ENCODE results near the gene TBC1D7. TPM values are rescaled to one million over a fixed set of nuclear protein-coding genes. Genes with fewer than 3 reads are reported as not detected.

Gene TBC1D7
- total RNA-seq, 1 donor from 2014 or later = 27.9 TPM

- no peak overlapping the region for H3K4me3 Mint-ChIP-seq (ENCODE audit: unreplicated experiment)
- Histone ChIP-seq H3K9ac (ENCODE audit: low read length) (no peak overlapping the region), H3K4me1 (ENCODE audit: insufficient read depth, low read length) (peaks cover under 1% of the 10 kb centered on the region), H2AFZ (ENCODE audit: low read depth, low read length) (no peak overlapping the region), H4K20me1 (ENCODE audit: insufficient read depth, low read length) (no peaks in the 10 kb centered on the region), H3K27me3 (ENCODE audit: insufficient read depth, low read length) (no peaks in the 10 kb centered on the region), H3K36me3 (ENCODE audit: insufficient read depth, low read length) (no peaks in the 10 kb centered on the region), H3K9me3 (ENCODE audit: insufficient read depth, low read depth, low read length) (no peaks in the 10 kb centered on the region), H3K4me2 (ENCODE audit: low read length) (no peak overlapping the region), H3K27ac (ENCODE audit: low read depth, low read length) (no peak overlapping the region), H3K4me3 (ENCODE audit: insufficient read depth, low read depth, low read length) (no peak overlapping the region), H3K79me2 (ENCODE audit: insufficient read depth, low read length) (no peaks in the 10 kb centered on the region)
- H3K27ac Mint-ChIP-seq (ENCODE audit: unreplicated experiment) = peak overlapping the region; percentile 98
- FAIRE-seq (no peak), DNase-seq (ENCODE audit: low read depth) (no peak)
- TF ChIP-seq EZH2 (IDR thresholded peaks at IDR 0.05; ENCODE audit: insufficient read depth, low read length) = no peak
- TF ChIP-seq CTCF (IDR thresholded peaks at IDR 0.05; ENCODE audit: insufficient read depth, low read depth, low read length) = no peak
- H3K36me3 Mint-ChIP-seq (ENCODE audit: low read depth, unreplicated experiment) = peaks cover 4% of the 10 kb centered on the region
- H3K27me3 Mint-ChIP-seq (ENCODE audit: low read depth, unreplicated experiment) = no peaks in the 10 kb centered on the region
- H3K9me3 Mint-ChIP-seq (ENCODE audit: unreplicated experiment) = no peaks in the 10 kb centered on the region
- peaks cover 38% of the 10 kb centered on the region for H3K4me1 Mint-ChIP-seq (ENCODE audit: low read depth, unreplicated experiment)
Measured at GRCh38 chr6:13273931-13274706, 54.2 kb downstream of the TBC1D7 start.

- Histone ChIP-seq H3K27me3 (ENCODE audit: insufficient read depth, low read length) (no peaks in the 10 kb centered on the region), H3K36me3 (ENCODE audit: insufficient read depth, low read length) (no peaks in the 10 kb centered on the region), H3K79me2 (ENCODE audit: insufficient read depth, low read length) (no peaks in the 10 kb centered on the region), H3K4me2 (ENCODE audit: low read length) (no peak overlapping the region), H3K9ac (ENCODE audit: low read length) (no peak overlapping the region), H3K4me1 (ENCODE audit: insufficient read depth, low read length) (peaks cover 6% of the 10 kb centered on the region), H3K9me3 (ENCODE audit: insufficient read depth, low read depth, low read length) (no peaks in the 10 kb centered on the region), H2AFZ (ENCODE audit: low read depth, low read length) (no peak overlapping the region), H3K4me3 (ENCODE audit: insufficient read depth, low read depth, low read length) (no peak overlapping the region), H3K27ac (ENCODE audit: low read depth, low read length) (no peak overlapping the region), H4K20me1 (ENCODE audit: insufficient read depth, low read length) (no peaks in the 10 kb centered on the region)
- Mint-ChIP-seq H3K4me3 (ENCODE audit: unreplicated experiment) (no peak overlapping the region), H3K36me3 (ENCODE audit: low read depth, unreplicated experiment) (peaks cover 4% of the 10 kb centered on the region), H3K27ac (ENCODE audit: unreplicated experiment) (peak overlapping the region; percentile 98), H3K9me3 (ENCODE audit: unreplicated experiment) (no peaks in the 10 kb centered on the region), H3K4me1 (ENCODE audit: low read depth, unreplicated experiment) (peaks cover 44% of the 10 kb centered on the region), H3K27me3 (ENCODE audit: low read depth, unreplicated experiment) (no peaks in the 10 kb centered on the region)
- TF ChIP-seq EZH2 (IDR thresholded peaks at IDR 0.05; ENCODE audit: insufficient read depth, low read length) (no peak), CTCF (IDR thresholded peaks at IDR 0.05; ENCODE audit: insufficient read depth, low read depth, low read length) (no peak)
- FAIRE-seq = no peak
- DNase-seq (ENCODE audit: low read depth) = peak; percentile 6
Measured at GRCh38 chr6:13273202-13273930, 55.0 kb downstream of the TBC1D7 start.
